ENCODE data around the gene CRTC2.

GRCh38 chr1:153963030-153963849 is 4.8 kb upstream of the CRTC2 start, which contains the start of gene SLC39A1:
- TF ChIP-seq CTCF (conservative IDR thresholded peaks at IDR 0.05; ENCODE audit: low read length) (no peak), EZH2phosphoT487 (IDR thresholded peaks at IDR 0.05; ENCODE audit: borderline replicate concordance) (no peak)
